Inferior parietal cortex (tissue), 1 donor: Measurements from ENCODE around the gene HMCN2.
"Not testable (repeated sequence)": the region's sequence is repeated elsewhere in the genome, so short reads cannot be mapped to it uniquely, and the experiment has no call there.

Experiments
- DNase-seq: peaks from one replicate; pipeline ENCODE4 v3.0.0-alpha.2; 2016; ENCODE audit errors: extremely low spot score

The HMCN2 gene

DNA sequence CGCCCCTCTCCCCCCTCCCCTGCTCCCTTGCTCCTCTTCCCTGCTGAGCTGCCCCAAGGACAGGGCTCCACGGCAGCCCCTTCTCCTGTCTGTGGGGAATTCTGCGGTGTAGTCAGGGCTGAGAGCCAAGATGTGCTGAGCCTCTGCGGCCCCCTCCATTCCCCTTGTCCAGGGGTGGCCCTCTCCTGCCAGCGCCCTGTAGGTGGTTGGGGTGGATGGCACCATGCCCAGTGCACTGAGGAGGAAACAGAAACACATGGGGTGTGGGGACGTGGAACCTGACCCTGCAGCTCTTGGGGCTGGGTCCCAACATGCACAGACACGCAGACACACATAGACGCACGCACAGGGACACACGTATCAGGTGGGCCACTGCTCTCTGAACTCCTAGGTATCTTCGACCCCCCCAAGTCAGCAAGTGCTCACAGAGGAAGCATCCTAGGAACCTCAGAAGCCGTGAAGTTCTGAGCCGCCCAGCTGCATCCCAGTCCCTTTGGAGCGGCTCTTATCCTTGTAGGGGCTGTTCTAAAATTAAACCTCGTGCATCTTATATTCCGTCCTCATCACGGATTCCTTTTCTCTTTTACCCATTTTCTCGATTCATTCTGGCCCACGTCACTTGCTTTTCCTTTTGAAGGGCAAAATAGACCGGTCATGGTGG, 64.8 kb downstream of the HMCN2 start:
- no peak for DNase-seq

DNA sequence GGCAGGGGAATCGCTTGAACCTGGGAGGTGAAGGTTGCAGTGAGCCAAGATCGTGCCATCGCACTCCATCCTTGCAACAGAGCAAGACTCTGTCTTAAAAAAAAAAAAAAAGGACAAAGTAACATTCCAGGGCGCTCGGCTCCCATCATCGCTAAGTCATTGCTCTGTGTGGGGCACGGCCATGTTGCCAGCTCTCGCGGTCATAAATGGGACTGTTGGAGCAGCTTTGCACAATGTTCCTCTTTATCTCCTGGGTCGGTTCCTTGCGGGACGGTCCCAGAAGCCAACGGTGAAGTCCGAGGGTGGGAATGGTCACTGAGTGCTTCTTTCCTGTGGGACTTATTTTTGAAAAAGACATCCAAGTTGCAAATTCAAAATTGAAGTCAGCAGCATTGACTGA, 65.5 kb downstream of the HMCN2 start:
- DNase-seq, result no peak

DNA sequence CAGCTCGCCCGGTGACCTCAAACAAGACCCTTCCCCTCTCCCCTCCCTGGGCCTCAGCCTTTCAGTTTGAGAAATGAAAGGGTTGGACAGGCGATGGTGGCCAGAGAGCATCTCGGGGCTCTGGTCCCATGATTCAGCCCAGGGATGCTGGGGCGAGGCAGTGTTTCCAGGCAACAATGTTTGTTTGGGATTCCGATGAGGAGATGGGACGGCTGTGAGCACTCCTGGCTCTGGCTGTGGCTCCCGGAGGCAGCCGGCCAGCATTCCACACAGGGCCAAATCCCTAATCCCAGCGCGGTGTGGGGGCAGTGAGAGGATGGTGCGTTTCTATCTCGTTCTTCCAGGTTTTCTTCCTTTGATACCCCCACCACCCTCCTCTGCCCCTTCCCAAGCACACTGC, 66.0 kb downstream of the HMCN2 start:
- no peak for DNase-seq

DNA sequence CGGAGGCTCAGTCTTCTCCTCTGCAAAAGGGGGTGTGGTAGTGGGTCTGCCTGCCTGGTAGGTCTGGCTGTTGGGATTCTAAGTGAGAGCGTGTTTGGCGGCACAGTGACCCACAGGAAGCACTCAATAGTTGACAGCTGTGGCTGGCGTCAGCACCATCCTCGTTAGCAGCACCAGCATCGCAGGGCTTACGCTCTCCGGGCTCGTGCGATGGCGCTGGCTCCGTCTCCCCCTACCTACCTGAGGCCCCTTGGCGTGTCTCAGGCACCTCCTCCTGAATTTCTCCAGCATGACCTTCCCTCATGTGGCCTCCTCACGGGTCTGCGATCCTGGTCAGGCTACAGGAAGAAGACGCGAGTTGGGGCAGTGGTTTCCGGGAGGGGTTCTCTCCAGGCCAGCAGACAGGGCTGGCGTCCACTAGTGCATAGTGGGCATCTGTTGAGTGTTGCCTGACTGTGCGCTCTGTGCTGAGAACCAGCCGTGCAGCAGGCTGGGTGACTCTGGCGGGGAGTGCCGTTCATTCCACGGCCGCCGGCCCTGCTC, 66.9 kb downstream of the HMCN2 start:
- no peak for DNase-seq

DNA sequence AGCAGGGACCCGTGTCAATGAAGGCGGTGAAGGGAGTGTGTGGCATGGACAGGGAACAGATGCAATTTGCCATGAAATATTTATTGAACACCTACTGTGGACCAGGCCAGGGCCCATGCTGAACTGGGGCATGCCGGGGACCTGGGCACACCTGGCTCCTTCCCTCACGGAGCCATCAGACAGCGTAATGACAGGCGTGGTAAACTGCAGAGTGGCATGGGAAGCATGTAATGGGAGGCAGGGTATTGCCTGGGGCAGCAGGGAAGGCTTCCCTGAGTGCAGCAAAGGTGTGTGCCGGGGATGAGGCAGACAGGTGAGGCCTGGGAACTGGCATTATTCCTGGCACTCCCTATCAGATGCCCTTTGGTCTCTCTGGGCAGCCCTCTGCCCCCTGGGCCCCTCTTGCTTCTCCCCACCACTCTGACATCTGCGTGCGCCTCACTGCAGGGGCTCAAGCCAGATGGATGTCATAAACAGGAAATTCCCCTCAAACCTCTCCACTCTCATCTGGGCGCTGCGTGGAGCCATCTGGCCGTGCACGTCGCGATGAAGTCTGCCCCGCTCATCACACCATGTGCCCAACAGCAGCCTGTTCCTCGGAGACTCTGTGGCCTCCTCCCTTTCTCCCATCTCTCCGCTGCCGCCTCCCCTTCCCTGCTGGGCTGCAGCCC, 67.6 kb downstream of the HMCN2 start:
- no peak for DNase-seq

DNA sequence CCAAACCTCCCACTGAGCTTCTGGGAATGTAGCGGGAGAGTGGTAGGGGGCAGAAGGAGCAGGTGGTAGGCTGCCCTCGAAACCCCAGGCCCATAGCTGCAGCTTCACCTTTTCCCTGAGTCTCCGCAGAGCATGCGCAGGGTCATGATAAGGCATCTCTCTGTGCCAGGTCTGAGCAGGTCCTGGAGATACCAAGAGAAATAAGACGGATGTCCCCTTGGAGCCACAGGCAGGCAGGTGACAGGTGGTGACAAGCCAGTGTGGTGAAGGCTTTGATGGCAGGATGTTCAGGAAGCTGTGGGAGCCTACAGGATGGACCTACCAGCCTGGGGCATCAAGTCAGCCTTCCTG, 68.1 kb downstream of the HMCN2 start:
- DNase-seq, result no peak

DNA sequence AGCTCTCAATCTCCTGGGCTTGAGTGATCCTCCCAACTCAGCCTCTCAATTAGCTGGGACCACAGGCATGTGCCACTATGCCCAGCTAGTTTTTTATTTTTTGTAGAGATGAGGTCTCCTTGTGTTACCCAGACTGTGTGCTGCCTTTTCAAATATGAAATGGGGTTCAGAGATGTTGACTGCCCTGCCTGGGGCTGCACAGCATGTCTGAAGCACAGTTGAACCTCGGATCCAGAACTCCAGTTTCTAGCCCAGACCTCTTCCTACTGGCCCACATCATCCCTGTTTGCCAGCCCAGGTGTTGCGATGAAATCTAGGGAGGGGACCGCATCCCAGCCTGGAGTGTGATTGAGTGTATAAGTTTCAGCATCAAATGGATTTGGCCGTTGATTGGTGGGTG, 69.4 kb downstream of the HMCN2 start:
- DNase-seq, result no peak

DNA sequence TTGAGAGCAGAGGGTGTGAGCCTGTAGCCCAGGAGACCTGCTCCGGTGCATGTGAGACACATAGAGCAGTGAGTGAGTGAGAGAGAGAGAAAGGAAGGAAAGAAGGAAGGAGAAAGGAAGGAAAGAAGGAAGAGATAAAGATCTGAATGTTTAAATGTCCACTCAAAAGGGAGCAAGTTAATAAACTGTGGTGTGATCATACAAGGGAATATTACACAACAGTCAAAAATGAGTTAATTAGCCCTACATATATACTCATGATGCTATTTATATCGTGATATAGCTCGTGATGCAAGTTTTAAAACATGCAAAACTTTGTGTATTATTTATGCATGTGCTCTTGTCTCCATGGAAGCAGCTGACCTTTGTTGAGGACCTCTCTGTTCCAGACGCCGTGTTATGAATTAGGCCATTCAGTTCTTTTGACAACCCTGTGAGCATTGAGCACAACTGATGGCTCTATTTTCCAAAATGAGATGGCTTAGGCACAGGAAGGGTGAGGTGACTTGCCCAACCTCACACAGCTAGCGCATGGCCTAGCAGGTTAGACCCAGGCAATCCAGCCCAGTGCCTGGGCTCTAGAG, 70.6 kb downstream of the HMCN2 start:
- no peak for DNase-seq

DNA sequence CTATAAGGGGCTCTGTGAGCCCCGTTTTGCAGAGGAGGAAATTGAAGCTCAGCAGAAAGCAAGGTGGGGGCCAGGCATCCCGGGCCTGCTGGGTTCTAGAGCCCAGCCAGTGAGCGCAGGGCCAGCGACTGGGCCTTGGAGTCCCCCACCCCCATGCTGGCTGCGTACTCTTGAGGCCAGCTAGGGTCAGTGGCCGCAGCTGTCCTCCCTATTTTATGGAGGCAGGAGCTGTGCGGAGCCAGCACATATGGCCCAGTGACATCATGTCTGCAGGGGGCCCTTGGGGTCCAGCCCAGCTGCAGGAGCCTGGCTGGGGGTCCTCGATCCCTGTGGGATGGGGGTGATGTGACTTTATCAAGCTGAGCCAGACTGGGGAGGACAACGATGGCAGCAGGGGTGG, 71.3 kb downstream of the HMCN2 start:
- no peak for DNase-seq

DNA sequence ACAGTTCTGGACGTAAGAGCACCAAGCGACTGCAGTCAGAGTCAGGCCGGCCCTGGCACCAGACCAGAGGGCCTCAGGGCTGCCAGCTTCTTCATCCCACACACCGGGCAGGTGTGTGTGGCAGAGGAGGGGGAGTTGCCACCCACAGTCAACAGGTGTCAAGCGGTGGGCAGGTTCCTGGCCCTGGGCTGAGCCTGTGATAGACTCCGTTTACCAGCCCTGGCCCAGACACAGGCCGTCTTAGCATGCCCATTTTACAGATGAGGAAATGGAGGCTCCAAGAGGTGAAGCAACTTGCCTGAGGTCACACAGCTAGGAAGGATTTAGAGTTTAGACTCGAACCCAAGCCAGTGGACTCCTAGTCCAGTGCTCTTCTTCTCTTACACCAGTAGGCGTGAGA, 71.8 kb downstream of the HMCN2 start:
- DNase-seq, result no peak

DNA sequence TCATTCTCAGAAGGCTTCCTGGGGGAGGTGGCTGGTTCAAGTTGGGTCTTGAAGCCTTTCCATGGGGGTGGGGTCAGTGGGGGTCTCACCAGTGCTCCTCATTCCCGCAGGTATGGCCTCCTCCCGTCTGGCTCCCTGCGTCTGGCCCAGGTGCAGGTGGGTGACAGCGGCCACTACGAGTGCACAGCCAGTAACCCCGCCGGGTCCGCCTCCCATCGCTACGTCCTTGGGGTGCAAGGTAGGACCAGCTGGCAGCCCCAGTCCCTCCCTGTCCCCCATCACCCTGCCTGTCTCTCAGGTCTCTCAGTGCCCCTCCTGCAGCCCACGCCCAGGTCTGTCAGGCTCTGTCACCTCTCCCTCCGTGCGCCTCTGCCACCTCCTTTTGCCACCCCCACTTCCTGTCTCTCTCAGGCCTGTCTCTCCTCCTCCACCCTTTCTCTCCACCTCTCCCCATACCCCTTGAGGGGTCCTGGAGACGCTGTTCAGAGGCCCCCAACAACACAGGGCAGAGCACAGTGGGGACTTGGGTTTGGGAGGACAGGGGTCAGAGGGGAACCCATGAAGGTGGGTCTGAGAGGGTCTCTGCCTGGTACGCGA, 72.3 kb downstream of the HMCN2 start:
- no peak for DNase-seq

DNA sequence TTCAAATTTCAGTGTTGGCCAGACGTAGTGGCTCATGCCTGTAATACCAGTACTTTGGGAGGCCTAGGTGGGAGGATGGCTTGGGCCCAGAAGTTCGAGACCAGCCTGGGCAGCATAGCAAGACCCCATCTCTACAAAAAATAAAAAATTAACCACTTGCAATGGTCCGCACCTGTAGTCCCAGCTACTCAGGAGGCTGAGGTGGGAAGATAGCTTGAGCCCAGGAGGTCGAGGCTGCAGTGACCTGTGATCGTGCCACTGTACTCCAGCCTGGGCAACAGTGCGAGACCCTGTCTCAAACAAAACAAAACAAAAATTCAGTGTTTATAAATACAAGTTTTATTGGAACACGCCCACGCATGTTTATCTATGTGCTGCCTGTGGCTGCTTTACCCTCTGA, 73.3 kb downstream of the HMCN2 start:
- DNase-seq, result not testable (repeated sequence)

DNA sequence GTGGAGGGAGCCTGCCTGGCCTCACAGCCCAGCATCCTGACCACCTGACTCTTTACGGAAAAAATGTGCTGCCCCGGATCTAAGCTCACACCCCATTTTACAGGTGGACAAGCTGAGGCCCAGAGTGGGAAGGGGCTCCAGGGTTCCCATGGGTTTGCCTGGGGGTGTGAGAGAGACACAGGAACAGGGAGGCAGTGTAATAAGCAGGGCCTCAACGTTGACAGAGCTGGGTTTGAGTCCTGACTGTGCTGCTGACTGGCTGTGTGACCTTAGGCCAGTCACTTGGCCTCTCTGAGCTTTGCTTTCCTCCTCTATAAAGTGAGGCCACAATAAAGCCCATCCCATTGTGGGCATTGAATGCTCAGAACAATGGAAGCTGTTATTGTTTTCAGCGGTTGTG, 73.7 kb downstream of the HMCN2 start:
- DNase-seq, result no peak

DNA sequence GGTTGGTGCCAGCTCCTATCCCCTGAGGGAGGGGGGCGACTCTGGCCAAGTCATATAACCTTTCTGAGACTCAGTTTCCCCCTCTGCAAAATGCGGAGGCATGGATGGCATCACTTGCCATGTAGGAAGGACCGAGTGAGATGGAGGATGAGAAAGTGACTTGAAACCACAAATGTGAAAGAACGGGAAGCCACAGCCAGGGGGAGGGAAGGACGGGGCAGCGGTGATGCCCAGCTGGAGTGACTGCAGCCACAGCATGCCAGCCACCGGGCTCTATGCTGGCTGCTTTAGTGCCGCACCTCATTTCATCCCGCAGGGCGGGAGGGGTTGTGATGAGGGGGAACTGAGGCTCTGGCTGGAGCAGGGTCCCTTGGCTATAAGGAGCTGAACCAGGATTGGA, 74.5 kb downstream of the HMCN2 start:
- DNase-seq, result no peak

DNA sequence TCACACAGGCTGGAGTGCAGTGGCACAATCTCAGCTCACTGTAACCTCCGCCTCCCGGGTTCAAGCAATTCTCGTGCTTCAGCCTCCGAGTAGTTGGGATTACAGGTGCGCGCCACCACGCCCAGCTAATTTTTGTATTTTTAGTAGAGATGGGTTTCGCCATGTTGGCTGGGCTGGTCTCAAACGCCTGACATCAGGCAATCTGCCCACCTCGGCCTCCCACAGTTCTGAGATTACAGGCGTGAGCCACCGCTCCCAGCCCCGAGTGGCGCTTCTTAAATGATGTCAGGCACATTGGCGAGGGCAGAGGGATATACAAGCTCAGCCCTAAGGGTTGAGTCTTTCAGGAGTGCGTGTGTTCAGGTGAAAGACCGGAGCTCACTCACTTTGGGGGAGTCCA, 75.0 kb downstream of the HMCN2 start:
- not testable (repeated sequence) for DNase-seq

DNA sequence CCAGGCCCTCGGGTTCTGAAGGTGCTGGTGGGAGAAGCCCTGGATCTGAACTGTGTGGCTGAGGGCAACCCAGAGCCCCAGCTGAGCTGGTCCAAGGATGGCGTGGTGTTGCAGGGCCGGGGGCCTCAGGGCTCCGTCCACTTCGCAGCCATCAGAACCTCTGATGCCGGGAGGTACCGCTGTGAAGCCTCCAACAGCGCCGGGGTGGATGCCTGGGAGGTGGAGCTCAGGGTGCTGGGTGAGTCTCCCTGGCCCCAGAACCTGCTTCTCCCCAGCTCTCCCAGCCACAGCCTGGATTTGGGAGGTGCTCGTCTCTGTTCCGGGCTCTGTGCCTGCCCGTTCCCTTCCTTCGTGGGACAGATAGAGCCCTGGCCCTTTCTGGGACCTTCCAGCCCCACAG, 75.6 kb downstream of the HMCN2 start:
- DNase-seq, result no peak

DNA sequence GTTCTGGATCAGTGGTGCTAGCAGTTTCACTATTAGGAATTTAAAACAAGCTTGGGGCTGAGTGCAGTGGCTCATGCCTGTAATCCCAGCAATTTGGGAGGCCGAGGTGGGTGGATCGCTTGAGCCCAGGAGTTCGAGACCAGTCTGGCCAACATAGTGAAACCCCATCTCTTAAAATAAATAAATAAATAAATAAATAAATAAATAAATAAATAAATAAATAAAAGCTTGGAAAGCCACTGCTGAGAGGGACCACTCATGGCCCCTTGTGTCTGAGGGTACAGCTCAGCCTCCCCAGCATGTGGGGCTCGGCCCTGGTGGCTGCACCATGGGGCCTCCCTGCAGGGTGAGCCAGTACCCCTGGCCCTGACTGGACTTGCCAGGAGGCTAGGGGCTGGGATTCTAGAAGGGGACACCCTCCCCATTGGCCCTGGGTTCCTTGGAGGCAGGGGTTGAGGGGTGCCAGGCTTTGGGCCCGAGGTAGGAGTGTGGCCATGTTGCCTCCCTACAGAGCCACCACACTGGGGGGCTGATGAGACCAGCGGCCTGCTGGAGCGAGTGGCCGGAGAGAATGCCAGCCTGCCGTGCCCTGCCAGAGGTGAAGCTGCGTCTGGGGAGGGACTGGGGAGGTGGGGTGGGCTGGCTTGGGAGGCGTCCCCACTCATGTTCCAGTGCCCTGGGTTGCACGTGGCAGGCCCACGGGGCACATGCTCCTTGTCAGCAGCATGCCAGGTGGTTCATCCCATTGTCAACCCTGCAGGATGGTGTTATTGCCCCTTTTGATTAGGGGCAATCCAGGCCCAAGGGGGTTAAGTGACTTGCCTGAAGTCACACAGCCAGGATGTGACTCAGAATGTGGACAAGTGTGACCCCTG, 76.5 kb downstream of the HMCN2 start:
- DNase-seq, result no peak

DNA sequence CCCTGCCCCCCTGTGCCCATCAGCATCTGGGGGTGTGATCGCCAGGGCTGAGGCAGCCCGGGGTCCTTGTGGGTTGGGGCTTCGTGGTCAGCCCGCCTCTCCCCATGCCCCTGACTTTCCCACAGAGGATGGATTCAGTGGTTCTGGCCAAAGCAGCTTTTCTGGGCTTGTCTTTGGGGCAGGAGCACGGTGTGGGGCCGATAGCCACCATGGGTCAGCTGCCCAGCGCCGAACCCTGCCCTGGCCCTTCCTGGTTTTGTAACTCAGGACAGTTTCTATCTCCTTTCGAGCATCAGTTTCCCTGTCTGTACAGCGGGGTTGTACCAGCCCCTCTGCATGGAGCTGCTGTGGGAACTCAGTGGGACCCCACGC, 77.1 kb downstream of the HMCN2 start:
- no peak for DNase-seq

DNA sequence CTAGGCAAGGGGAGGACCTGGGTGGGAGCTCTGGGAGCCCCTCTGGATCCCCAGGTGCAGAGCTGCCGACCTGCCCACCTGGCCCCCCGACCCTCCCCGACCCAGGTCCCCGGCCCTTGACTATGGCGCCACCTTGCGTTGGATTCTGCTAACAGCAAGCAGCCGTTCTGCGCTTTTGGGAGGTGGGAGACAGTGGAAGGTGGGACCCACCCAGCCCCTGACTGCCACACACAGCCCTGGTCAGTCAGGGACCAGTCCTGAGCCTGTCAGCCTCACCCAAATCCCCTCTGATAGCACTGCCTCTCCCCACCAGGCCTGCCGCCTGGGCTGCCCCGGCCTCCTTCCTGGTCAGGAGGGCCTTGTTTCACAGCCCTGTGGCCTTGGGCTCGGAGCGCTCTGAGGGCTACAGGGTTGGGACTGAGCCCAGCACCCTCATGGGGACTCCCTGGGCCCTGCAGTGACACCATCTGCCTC, 77.9 kb downstream of the HMCN2 start:
- DNase-seq, result no peak

DNA sequence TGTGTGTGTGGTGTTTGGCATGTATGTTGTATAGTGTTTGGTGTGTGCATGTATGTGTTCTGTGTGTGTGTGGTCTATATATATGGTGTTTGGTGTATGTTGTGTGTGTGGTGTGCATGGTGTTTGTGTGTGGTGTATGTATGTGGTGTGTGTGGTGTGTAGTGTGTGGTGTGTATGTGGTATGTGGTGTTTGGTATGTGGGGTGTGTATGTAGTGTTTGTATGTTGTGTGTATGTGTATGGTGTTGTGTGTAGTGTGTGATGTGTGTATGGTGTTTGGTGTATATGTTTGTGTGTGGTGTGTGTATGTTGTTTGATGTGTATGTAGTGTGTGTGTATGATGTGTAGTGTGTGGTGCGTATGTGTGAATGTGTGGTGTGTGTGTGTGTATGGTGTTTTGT, 78.8 kb downstream of the HMCN2 start:
- no peak for DNase-seq

DNA sequence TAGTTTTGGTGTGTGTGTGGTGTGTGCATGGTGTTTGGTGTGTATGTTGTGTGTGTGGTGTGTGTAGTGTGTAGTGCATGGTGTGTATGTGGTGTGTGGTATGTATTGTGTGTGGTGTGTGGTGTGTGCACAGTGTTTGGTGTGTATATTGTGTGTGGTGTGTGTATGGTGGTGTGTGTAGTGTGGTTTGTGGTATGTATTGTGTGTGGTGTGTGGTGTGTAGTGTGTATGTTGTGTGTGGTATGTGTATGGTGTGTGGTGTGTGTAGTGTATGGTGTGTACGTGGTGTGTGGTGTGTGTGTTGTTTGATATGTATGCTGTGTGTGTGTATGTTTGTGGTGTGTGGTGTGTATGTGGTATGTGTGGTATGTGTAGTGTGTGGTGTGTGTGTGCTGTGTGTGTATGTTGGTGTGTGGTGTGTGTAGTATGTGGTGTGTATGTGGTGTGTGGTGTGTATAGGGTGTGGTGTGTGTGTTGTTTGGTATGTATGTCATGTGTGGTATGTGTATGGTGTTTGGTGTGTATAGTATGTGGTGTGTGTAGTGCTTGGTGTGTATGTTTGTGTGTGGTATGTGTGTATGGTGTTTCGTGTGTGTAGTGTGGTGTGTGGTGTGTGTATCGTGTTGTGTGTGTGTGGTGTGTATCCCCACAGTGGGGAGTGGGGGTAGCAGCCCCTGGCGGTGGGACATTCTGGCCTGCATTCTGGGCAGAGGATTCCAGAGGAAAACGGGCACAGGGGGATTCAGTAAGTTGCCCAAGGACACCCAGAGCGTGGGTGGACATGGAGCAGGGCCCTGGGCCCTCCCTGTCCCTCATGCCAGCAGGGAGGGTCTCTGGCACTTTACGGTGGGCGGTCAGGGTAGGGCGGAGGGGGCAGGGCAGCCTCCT, 79.7 kb downstream of the HMCN2 start:
- DNase-seq, result no peak
